ENCODE data around the gene PLTP.

DNA sequence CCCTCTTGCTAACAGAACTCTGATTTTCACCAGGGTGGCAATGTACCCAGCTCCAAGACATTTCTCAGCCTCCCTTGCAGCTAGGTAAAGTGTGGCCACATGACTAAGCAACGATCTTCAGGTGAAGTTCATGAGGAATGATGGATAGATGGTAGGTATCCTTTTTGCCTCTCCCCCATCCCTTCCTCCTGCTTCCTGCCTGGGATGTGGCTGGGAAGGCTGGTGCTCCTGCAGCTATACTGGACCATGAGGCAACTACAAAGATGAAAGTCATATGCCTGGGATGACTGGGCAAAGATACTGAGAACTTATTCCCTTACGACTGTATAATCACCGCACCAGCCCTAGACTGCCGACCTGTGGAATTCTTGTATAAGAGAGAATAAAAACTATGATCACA, 46.6 kb upstream of the PLTP start:
- TF ChIP-seq, protein P1, sequence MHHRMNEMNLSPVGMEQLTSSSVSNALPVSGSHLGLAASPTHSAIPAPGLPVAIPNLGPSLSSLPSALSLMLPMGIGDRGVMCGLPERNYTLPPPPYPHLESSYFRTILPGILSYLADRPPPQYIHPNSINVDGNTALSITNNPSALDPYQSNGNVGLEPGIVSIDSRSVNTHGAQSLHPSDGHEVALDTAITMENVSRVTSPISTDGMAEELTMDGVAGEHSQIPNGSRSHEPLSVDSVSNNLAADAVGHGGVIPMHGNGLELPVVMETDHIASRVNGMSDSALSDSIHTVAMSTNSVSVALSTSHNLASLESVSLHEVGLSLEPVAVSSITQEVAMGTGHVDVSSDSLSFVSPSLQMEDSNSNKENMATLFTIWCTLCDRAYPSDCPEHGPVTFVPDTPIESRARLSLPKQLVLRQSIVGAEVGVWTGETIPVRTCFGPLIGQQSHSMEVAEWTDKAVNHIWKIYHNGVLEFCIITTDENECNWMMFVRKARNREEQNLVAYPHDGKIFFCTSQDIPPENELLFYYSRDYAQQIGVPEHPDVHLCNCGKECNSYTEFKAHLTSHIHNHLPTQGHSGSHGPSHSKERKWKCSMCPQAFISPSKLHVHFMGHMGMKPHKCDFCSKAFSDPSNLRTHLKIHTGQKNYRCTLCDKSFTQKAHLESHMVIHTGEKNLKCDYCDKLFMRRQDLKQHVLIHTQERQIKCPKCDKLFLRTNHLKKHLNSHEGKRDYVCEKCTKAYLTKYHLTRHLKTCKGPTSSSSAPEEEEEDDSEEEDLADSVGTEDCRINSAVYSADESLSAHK (tag by site-specific recombination; IDR thresholded peaks at IDR 0.05), result no peak
- TF ChIP-seq ZNF670 (tag by site-specific recombination; IDR thresholded peaks at IDR 0.05; ENCODE audit: low read depth) (no peak), MYNN (tag by site-specific recombination; IDR thresholded peaks at IDR 0.05; ENCODE audit: borderline replicate concordance) (no peak)
- TF ChIP-seq, protein P2, sequence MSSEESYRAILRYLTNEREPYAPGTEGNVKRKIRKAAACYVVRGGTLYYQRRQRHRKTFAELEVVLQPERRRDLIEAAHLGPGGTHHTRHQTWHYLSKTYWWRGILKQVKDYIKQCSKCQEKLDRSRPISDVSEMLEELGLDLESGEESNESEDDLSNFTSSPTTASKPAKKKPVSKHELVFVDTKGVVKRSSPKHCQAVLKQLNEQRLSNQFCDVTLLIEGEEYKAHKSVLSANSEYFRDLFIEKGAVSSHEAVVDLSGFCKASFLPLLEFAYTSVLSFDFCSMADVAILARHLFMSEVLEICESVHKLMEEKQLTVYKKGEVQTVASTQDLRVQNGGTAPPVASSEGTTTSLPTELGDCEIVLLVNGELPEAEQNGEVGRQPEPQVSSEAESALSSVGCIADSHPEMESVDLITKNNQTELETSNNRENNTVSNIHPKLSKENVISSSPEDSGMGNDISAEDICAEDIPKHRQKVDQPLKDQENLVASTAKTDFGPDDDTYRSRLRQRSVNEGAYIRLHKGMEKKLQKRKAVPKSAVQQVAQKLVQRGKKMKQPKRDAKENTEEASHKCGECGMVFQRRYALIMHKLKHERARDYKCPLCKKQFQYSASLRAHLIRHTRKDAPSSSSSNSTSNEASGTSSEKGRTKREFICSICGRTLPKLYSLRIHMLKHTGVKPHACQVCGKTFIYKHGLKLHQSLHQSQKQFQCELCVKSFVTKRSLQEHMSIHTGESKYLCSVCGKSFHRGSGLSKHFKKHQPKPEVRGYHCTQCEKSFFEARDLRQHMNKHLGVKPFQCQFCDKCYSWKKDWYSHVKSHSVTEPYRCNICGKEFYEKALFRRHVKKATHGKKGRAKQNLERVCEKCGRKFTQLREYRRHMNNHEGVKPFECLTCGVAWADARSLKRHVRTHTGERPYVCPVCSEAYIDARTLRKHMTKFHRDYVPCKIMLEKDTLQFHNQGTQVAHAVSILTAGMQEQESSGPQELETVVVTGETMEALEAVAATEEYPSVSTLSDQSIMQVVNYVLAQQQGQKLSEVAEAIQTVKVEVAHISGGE (tag by site-specific recombination; conservative IDR thresholded peaks at IDR 0.05; ENCODE audit: low read depth), result no peak
- TF ChIP-seq, protein P3, sequence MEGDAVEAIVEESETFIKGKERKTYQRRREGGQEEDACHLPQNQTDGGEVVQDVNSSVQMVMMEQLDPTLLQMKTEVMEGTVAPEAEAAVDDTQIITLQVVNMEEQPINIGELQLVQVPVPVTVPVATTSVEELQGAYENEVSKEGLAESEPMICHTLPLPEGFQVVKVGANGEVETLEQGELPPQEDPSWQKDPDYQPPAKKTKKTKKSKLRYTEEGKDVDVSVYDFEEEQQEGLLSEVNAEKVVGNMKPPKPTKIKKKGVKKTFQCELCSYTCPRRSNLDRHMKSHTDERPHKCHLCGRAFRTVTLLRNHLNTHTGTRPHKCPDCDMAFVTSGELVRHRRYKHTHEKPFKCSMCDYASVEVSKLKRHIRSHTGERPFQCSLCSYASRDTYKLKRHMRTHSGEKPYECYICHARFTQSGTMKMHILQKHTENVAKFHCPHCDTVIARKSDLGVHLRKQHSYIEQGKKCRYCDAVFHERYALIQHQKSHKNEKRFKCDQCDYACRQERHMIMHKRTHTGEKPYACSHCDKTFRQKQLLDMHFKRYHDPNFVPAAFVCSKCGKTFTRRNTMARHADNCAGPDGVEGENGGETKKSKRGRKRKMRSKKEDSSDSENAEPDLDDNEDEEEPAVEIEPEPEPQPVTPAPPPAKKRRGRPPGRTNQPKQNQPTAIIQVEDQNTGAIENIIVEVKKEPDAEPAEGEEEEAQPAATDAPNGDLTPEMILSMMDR (tag by site-specific recombination; IDR thresholded peaks at IDR 0.05), result no peak
